Measurements from ENCODE around the gene FBXL13. TPM values are rescaled to one million over a fixed set of nuclear protein-coding genes. Genes with fewer than 3 reads are reported as not detected.
A peak's percentile ranks its signal among the peaks of the same experiment; 100 is the strongest.

FBXL13 gene
- total and polyA plus RNA-seq, 8 donors = 2.2 to 5.7 (median 4.7) TPM

DNA sequence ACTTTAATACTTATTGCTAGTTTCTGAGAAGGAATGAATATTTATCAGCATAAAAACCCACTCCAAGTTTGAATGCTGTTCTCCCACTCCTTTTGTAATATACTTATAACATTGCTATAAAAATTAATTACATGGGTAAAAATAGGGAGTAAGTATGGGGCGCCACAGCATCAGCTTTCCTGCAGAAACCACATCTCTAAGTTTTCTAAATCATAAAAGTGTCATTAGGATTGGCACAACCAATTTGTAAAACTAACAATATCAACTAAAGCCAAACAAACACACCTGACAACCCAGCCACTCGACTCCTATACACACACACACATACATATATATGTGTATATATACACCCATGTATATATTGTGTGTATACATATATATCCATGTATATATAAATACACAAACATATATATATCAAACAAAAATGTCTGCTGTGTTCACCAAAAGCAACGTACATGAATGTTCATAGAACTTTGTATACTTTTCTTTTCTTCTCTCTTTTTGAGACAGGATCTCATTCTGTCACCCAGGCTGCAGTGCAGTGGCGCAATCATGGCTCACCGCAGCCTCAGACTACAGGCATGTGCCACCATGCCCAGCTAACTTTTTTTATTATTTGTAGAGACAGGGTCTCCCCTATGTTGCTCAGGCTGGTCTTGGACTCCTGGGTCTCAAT lies 176.6 kb downstream of the FBXL13 start:
- peak overlapping the region in 1 of 2 donors; percentile 55 for H3K27ac ChIP-seq
- intact Hi-C loops (cut with DNase I) = no loop called here
- H3K4me1 ChIP-seq = peaks cover 0 to 19% of the 10 kb centered on the region in 2 donors

DNA sequence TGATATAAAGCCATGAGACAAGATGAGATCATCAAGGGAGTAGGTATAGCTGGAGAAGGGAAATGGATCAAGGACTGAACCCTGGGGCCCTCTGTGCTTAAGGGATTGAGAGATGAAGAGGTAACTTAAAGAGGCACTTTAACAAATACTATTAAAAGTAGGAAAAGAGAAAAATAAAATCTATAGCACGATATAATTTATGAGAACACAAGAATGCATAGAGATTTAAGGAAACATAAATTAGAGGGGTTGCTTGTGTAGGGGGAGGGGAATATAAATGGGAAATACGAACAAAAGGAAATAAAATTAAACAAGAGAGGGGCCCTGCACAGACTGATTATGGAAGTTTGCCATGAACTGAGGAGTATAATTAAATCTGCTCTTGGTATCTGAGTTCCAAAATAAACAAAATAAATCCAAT lies 177.4 kb downstream of the FBXL13 start:
- no peaks in the 10 kb centered on the region for H3K27me3 ChIP-seq
- H3K27ac ChIP-seq = no peak overlapping the region
- peak in 1 of 4 donors; percentile 48 for DNase-seq
- ATAC-seq = no peak
- H3K4me3 ChIP-seq = no peak overlapping the region
- no peaks in the 10 kb centered on the region for H3K9me3 ChIP-seq
- H3K4me1 ChIP-seq = peaks cover 0 to 26% of the 10 kb centered on the region in 2 donors
- TF ChIP-seq, protein P1, sequence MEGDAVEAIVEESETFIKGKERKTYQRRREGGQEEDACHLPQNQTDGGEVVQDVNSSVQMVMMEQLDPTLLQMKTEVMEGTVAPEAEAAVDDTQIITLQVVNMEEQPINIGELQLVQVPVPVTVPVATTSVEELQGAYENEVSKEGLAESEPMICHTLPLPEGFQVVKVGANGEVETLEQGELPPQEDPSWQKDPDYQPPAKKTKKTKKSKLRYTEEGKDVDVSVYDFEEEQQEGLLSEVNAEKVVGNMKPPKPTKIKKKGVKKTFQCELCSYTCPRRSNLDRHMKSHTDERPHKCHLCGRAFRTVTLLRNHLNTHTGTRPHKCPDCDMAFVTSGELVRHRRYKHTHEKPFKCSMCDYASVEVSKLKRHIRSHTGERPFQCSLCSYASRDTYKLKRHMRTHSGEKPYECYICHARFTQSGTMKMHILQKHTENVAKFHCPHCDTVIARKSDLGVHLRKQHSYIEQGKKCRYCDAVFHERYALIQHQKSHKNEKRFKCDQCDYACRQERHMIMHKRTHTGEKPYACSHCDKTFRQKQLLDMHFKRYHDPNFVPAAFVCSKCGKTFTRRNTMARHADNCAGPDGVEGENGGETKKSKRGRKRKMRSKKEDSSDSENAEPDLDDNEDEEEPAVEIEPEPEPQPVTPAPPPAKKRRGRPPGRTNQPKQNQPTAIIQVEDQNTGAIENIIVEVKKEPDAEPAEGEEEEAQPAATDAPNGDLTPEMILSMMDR (IDR thresholded peaks at IDR 0.05) = no peak
- no peaks in the 10 kb centered on the region for H3K36me3 ChIP-seq
- intact Hi-C loops (cut with DNase I) = no loop called here

More for the DNA sequence above, 176.6 kb downstream of the FBXL13 start:
- TF ChIP-seq, protein P1 (IDR thresholded peaks at IDR 0.05) = no peak
- H3K4me3 ChIP-seq = no peak overlapping the region
- no peaks in the 10 kb centered on the region for H3K9me3 ChIP-seq
- ATAC-seq (no peak), DNase-seq (peak in 1 of 4 donors; percentile 79)
- no peaks in the 10 kb centered on the region for H3K27me3 ChIP-seq
- no peaks in the 10 kb centered on the region for H3K36me3 ChIP-seq

DNA sequence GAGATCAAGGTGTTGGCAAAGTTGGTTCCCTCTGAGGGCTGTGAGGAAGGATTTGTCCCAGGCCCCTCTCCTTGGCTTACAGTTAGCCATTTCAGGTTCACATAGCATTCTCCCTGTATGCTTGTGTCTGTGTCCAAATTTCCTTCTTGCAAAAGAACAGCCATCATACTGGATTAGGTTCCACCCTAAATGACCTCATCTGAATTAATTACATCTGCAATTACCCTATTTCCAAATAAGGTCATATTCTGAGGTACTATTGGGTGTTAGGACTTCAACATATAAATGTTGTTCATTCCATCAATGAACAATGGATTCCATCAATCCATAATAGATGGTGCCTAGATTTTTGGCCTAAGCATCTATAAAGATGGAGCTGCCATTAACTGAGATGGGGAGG lies 178.0 kb downstream of the FBXL13 start:
- H3K27me3 ChIP-seq = no peaks in the 10 kb centered on the region
- ATAC-seq (no peak), DNase-seq (no peak)
- H3K27ac ChIP-seq = no peak overlapping the region
- no peak overlapping the region for H3K4me3 ChIP-seq
- H3K9me3 ChIP-seq = no peaks in the 10 kb centered on the region
- intact Hi-C loops (cut with DNase I) = no loop called here
- no peaks in the 10 kb centered on the region for H3K36me3 ChIP-seq
- TF ChIP-seq, protein P1 (IDR thresholded peaks at IDR 0.05) = no peak
- peaks cover 0 to 33% of the 10 kb centered on the region in 2 donors for H3K4me1 ChIP-seq

DNA sequence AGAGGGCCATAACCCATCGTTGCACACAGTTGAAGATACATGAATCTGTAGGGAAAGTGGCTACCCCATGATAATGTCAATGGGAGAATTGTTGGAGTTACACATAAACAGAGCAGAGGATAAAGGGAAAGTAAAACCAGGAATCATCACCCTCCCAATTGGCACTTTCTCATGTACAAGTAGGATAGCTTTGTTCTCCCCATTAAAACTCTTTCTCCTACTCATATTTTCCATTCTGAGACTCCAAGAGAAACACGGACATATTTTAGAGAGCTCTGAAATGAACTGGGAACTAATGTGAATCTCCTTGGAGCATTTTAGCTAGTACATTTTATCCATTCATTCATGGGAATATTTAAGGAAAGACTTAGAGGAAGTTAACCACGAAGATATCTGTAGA lies 179.0 kb downstream of the FBXL13 start:
- Histone ChIP-seq H3K9me3 (no peaks in the 10 kb centered on the region), H3K27ac (peak overlapping the region in 1 of 2 donors; percentile 22), H3K36me3 (no peaks in the 10 kb centered on the region), H3K4me1 (peaks cover 0 to 43% of the 10 kb centered on the region in 2 donors), H3K4me3 (no peak overlapping the region), H3K27me3 (no peaks in the 10 kb centered on the region)
- ATAC-seq = no peak
- intact Hi-C loops (cut with DNase I) = no loop called here
- DNase-seq = no peak
- TF ChIP-seq, protein P1 (IDR thresholded peaks at IDR 0.05) = no peak

GRCh38 chr7:102892631-102893278 lies 181.8 kb downstream of the FBXL13 start:
- H3K27me3 ChIP-seq = no peaks in the 10 kb centered on the region
- ATAC-seq = no peak
- intact Hi-C loops (cut with DNase I) = no loop called here

More at GRCh38 chr7:102892631-102893278, 181.8 kb downstream of the FBXL13 start:
- no peak overlapping the region for H3K4me3 ChIP-seq
- no peak for DNase-seq
- no peaks in the 10 kb centered on the region for H3K9me3 ChIP-seq
- peak overlapping the region in 1 of 2 donors; percentile 5 for H3K27ac ChIP-seq
- H3K4me1 ChIP-seq = peaks cover 0 to 34% of the 10 kb centered on the region in 2 donors
- TF ChIP-seq, protein P1 (IDR thresholded peaks at IDR 0.05) = no peak
- no peaks in the 10 kb centered on the region for H3K36me3 ChIP-seq
